ENCODE data around the gene UNC13A.

Gene UNC13A

DNA sequence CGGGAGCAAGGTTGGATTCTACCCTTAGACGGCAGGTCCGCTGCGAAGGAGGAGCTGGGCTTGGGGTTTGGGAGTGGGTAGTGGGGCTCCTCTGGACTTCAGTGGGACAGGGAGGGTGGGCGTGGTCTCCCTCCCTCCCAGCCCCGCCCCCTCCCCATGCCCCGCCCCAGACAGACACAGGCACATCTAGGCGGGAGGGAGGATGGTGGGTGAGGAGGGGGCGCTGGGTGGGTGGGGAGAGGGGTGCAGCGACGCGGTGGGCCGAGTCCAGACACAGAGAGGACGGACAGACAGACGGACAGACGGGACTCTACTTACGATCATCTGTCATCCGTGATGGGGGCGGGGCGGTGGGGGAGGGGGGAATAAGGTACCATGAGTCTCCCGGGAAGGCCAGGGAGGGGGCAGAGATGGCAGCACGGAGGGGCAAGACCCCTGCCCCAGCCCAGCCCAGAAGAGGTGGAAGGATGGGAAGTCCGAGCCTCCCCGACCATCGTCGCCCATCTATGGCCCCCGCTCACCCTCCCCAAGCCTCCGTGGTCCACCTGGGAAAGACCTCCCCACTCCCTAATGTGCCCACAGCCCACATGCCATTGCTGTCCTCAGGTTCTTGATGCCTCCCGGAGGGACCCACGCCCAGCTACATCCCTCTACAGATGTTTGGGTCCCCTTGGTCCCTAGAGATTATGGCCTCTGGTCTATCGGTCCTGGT lies 64.8 kb downstream of the UNC13A start:
- no peak for TF ChIP-seq Cebpa-rat (IDR thresholded peaks at IDR 0.05)
- Histone ChIP-seq H3K4me3 (no peak overlapping the region), H3K9me3 (replicated peaks in 1 of 11) (peaks cover 8 to 19% (median 13%) of the 10 kb centered on the region in 11 experiments; a peak in 21 of 22 replicates), H4K20me1 (no peaks in the 10 kb centered on the region), H3K9ac (no peak overlapping the region), H3K27me3 (no peaks in the 10 kb centered on the region), H3K4me1 (peaks cover 5 to 47% (median 26%) of the 10 kb centered on the region in 10 experiments; a peak in 18 of 20 replicates), H3K4me2 (no peak overlapping the region), H3K27ac (no peak overlapping the region), H3K36me3 (no peaks in the 10 kb centered on the region)

DNA sequence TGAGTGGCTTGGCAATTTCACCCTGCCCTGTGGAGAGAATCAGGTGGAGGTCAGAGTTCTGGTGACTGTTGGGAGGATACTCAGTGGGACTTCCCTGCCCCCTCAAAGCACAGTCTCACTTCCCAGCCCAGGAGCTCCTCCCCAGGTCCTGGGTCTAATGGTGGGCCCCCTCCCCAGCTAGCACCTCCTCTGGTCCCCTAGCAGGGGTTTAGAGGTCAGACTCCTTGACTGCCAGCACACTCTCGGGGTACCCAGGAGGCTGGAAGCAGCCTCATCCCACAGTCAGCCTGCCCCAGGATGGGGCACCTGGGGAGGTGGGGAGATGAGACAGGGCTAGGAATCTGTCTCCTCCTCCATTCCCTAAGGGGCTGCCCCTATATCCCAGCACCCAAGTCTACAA lies 67.5 kb downstream of the UNC13A start:
- Histone ChIP-seq H3K36me3 (no peaks in the 10 kb centered on the region), H3K27ac (peak overlapping the region in 3 of 11 experiments; percentile 0 to 42 (median 15); a peak in 2 of 22 replicates), H3K9me3 (replicated peaks in 1 of 11) (peaks cover 8 to 19% (median 13%) of the 10 kb centered on the region in 11 experiments; a peak in 21 of 22 replicates), H3K9ac (peak overlapping the region in 4 of 11 experiments; percentile 16 to 43 (median 34); a peak in 3 of 22 replicates), H4K20me1 (no peaks in the 10 kb centered on the region), H3K4me1 (peaks cover 16 to 46% (median 26%) of the 10 kb centered on the region in 10 experiments), H3K27me3 (no peaks in the 10 kb centered on the region), H3K4me3 (no peak overlapping the region), H3K4me2 (peak overlapping the region in 7 of 11 experiments; percentile 16 to 58 (median 44); a peak in 12 of 22 replicates)
- TF ChIP-seq Cebpa-rat (IDR thresholded peaks at IDR 0.05), result no peak

DNA sequence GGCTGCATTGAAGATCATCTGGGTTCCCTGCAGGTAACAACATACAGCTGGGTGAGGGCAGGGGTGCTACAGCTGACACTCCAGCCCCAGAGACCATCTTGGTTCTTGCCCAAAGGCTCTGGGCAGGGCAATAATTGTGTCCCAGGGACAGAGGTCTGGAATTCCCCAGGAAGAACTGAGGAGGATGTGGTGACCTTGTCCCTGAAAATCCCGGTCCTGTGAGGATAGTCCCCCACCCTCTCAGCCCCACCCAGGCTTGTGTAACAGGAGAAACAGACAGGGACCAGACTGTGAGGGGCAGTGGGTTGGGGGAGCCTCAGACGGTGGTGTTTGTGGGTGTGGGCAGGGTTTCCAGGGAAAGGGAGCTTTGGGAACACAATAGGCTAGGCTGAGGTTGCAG lies 69.2 kb downstream of the UNC13A start:
- Histone ChIP-seq H3K9me3 (replicated peaks in 1 of 11) (peaks cover 8 to 19% (median 13%) of the 10 kb centered on the region in 11 experiments; a peak in 21 of 22 replicates), H3K4me2 (peak overlapping the region in 2 of 11 experiments; percentile 26 to 31; a peak in 1 of 22 replicates), H4K20me1 (no peaks in the 10 kb centered on the region), H3K27me3 (no peaks in the 10 kb centered on the region), H3K36me3 (no peaks in the 10 kb centered on the region), H3K9ac (no peak overlapping the region), H3K4me1 (peaks cover 18 to 44% (median 31%) of the 10 kb centered on the region in 10 experiments), H3K4me3 (no peak overlapping the region), H3K27ac (no peak overlapping the region)
- no peak for TF ChIP-seq Cebpa-rat (IDR thresholded peaks at IDR 0.05)

DNA sequence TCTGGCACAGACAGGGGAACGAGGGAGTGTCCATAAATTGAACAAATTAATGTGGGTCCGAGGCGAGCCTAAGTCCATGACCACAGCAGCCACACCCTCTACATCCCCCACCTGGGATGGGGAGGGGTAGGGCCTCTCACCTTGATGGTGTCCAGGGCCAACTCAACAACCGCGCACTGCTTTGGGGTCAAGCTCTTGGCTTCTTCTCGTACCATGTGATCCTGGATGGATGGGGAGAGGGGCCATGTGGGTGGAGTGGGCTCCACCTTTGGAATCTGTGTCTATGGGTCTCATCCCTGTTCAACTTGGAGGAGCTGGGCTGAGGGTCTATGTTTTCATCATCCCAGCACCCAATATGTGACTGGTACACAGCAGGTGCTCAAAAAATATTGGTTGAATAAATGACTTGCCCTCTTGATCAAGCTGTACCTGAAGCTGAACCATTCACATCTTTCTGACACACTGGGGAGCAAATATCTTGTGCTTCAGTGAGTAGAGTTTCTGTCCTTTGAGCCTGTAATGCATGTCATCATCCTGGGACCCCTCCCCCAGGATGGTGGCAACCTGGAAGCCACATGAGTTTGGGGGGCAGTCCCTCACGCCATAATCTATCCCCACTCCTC lies 69.8 kb downstream of the UNC13A start:
- peak overlapping the region in 2 of 11 experiments; percentile 26 to 31; a peak in 1 of 22 replicates for H3K4me2 ChIP-seq
- no peak overlapping the region for H3K9ac ChIP-seq
- no peaks in the 10 kb centered on the region for H4K20me1 ChIP-seq
- peaks cover 18 to 44% (median 31%) of the 10 kb centered on the region in 10 experiments for H3K4me1 ChIP-seq
- H3K27ac ChIP-seq, result no peak overlapping the region
- H3K27me3 ChIP-seq, result no peaks in the 10 kb centered on the region
- TF ChIP-seq Cebpa-rat (IDR thresholded peaks at IDR 0.05), result no peak
- H3K4me3 ChIP-seq, result no peak overlapping the region
- H3K9me3 ChIP-seq (replicated peaks in 1 of 11), result peaks cover 8 to 19% (median 13%) of the 10 kb centered on the region in 11 experiments; a peak in 21 of 22 replicates
- H3K36me3 ChIP-seq, result no peaks in the 10 kb centered on the region

DNA sequence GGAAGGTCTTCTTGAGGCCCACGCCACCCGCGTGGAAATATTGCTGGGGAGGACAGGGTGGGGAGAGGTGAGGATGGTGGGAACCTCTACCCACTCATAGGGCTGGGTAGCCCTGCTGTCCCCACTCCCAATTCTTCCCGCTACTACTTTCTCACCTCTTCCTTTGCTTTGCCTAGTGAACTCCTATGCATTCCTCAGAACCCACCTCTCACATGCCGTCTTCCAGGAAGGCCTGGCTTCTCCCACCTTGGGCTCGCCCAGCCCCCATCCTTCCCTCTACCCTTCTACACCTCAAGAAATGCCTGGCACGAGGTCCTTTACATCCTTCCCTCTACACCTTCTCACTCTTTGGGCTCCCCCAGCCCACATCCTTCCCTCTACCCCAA lies 70.4 kb downstream of the UNC13A start:
- Histone ChIP-seq H3K27me3 (no peaks in the 10 kb centered on the region), H3K4me2 (no peak overlapping the region), H3K36me3 (no peaks in the 10 kb centered on the region), H3K4me3 (no peak overlapping the region), H3K27ac (no peak overlapping the region), H3K9ac (no peak overlapping the region), H3K9me3 (replicated peaks in 1 of 11) (peaks cover 8 to 17% (median 12%) of the 10 kb centered on the region in 11 experiments; a peak in 21 of 22 replicates), H4K20me1 (no peaks in the 10 kb centered on the region), H3K4me1 (peaks cover 18 to 44% (median 31%) of the 10 kb centered on the region in 10 experiments)
- TF ChIP-seq Cebpa-rat (IDR thresholded peaks at IDR 0.05), result no peak

DNA sequence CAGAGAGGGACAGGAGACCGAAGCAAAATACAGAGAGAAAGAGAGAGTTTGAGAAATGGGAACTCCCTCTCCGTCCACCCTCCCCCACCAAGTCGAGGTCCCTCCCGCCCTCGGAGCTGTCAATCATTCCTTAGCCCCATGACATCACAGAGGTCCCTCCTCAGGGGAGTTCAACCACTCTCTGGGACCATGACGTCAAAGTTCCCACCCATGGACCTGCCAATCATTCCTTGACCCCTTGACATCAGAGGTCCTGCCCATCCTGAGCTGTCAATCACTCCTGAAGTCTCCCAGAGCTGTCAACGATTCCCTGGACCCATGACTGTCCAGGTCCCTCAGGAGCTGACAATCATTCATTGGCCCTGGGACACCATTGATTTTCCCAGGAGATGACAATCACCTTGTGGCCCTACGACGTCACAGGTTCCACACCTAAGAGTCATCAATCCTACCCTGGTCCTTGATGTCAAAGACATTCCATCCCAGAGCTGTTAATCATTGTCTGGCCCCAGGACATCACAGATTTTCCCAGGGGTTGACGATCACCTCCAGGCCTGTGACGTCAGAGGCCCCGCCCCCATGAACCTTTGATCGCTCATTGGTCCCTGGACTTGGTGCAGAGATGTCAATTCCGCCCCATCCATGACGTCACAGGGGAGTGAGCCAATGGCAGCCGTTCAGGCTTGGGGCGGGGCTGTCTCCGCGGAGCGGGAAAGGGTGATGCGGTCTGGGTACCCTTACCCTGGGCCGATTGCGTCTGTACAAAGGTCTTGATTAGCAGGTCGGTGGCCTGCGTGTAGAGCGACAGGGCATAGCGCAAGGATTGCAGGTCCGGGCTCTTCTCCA lies 71.0 kb downstream of the UNC13A start:
- peak overlapping the region in 9 of 10 experiments; percentile 36 to 65 (median 49); a peak in 18 of 20 replicates for H3K4me3 ChIP-seq
- H4K20me1 ChIP-seq, result no peaks in the 10 kb centered on the region
- peaks cover 18 to 44% (median 31%) of the 10 kb centered on the region in 10 experiments for H3K4me1 ChIP-seq
- H3K27ac ChIP-seq, result peak overlapping the region; percentile 33 to 87 (median 77); a peak in 19 of 22 replicates
- H3K27me3 ChIP-seq, result no peaks in the 10 kb centered on the region
- no peaks in the 10 kb centered on the region for H3K36me3 ChIP-seq
- H3K9ac ChIP-seq, result peak overlapping the region; percentile 69 to 83 (median 78)
- peaks cover 8 to 11% (median 10%) of the 10 kb centered on the region in 11 experiments; a peak in 21 of 22 replicates for H3K9me3 ChIP-seq (replicated peaks in 1 of 11)
- no peak for TF ChIP-seq Cebpa-rat (IDR thresholded peaks at IDR 0.05)
- H3K4me2 ChIP-seq, result peak overlapping the region; percentile 83 to 96 (median 94)

DNA sequence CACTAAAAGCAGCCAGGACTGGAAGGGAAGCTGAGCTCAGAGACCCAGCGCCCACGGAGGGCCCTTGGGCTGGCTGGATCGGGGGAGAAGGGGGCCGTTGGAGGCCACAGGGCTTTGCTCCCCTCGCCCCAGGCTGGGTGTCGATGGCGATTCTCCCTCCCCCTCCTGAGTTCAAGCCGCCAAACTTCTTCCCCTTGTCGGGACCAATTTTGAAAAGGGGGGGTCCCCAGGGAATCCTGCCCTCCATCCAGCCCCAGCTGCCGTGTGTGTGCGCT lies 71.5 kb downstream of the UNC13A start:
- H3K36me3 ChIP-seq, result no peaks in the 10 kb centered on the region
- H3K4me3 ChIP-seq, result peak overlapping the region; percentile 36 to 65 (median 48)
- no peak for TF ChIP-seq Cebpa-rat (IDR thresholded peaks at IDR 0.05)
- H3K9ac ChIP-seq, result peak overlapping the region; percentile 69 to 83 (median 78)
- H3K27ac ChIP-seq, result peak overlapping the region; percentile 33 to 87 (median 77); a peak in 19 of 22 replicates
- no peaks in the 10 kb centered on the region for H4K20me1 ChIP-seq
- H3K9me3 ChIP-seq (replicated peaks in 1 of 11), result peaks cover 2 to 6% (median 4%) of the 10 kb centered on the region in 11 experiments; a peak in 20 of 22 replicates
- H3K4me1 ChIP-seq, result peaks cover 18 to 46% (median 32%) of the 10 kb centered on the region in 10 experiments
- H3K27me3 ChIP-seq, result no peaks in the 10 kb centered on the region
- peak overlapping the region; percentile 83 to 96 (median 94) for H3K4me2 ChIP-seq

DNA sequence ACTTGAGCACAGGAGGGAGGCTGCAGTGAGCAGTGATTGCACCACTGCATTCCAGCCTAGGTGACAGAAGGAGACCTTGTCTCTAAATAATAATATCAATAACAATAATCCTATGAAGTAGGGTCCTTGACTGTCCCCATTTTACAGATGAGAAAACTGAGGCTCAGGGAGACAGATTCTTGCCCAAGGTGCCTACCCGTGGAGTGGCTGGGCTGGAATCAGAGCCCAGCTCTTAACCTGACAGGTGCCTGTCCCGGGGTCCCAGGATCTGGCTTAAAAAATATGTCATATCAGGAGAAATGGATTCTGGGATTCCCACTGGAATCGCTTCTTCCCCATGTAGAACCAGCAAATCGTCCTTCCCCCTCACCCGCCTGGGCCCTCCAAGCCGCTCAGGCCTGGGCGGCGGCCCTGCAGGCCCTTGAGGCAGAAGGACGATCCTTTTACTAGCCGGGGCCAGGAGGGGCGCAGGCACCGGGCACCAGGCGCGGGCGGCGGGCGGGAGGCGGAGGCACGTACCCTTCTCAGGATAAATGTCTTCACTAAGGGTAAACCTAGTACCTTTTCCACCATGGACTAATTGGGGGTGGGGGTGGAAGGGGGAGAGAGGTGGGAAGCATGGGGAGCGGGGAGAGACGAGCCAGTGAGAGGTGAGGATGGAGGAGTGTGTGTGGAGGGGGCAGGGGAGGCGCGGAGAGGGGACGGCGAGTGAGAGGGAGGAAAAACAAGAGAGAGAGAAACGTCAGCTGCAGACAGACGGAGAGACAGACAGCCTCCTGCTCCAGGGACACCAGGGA lies 72.1 kb downstream of the UNC13A start:
- peaks cover 18 to 46% (median 32%) of the 10 kb centered on the region in 10 experiments for H3K4me1 ChIP-seq
- peak overlapping the region; percentile 69 to 83 (median 78) for H3K9ac ChIP-seq
- H4K20me1 ChIP-seq, result no peaks in the 10 kb centered on the region
- no peak for TF ChIP-seq Cebpa-rat (IDR thresholded peaks at IDR 0.05)
- peak overlapping the region; percentile 83 to 96 (median 94) for H3K4me2 ChIP-seq
- H3K9me3 ChIP-seq (replicated peaks in 1 of 11), result peaks cover 0 to under 1% (median 0%) of the 10 kb centered on the region in 11 experiments; a peak in 2 of 22 replicates
- H3K4me3 ChIP-seq, result peak overlapping the region; percentile 36 to 65 (median 48)
- H3K27me3 ChIP-seq, result no peaks in the 10 kb centered on the region
- H3K27ac ChIP-seq, result peak overlapping the region; percentile 33 to 87 (median 77); a peak in 19 of 22 replicates
- H3K36me3 ChIP-seq, result no peaks in the 10 kb centered on the region

Data from BLaER1 treated with 17β-estradiol and CSF1 and Interleukin-3, amounts not matched to agents 10 nM and 100 nM (cell line).